Transverse colon (tissue), 4 donors: ENCODE results near the gene PDIK1L. TPM values are rescaled to one million over a fixed set of nuclear protein-coding genes. Genes with fewer than 3 reads are reported as not detected.

ENCODE experiments used
- DNase-seq: peaks from one replicate; pipeline ENCODE4 v3.0.0-alpha.2; 2019
- H3K27ac ChIP-seq, 4 donors: fragments of 200-600 bp; sonication (generic); 2 replicates each; pipeline ENCODE4 v1.5.1; 2016 to 2018; ENCODE audit warnings: inconsistent platforms in 4 of 4
- H3K27me3 ChIP-seq: fragments of 200-600 bp; sonication (generic); 2 replicates; pipeline ENCODE4 v1.5.1; 2017; ENCODE audit warnings: inconsistent platforms
- H3K36me3 ChIP-seq, 4 donors: fragments of 200-600 bp; sonication (generic); 2 replicates each; pipeline ENCODE4 v1.5.1; 2017 to 2019; ENCODE audit warnings: inconsistent platforms in 4 of 4
- H3K4me1 ChIP-seq, 4 donors: fragments of 200-600 bp; sonication (generic); 2 replicates each; pipeline ENCODE4 v1.5.1; 2017 to 2020; ENCODE audit warnings: inconsistent platforms in 4 of 4
- H3K4me3 ChIP-seq, 4 donors: fragments of 200-600 bp; sonication (generic); 1 replicate in 1 of 4; 2 replicates in 3 of 4; pipeline versions ENCODE4 v1.5.1 to v1.6.1; 2017 to 2019; ENCODE audit warnings: inconsistent platforms in 4 of 4
- H3K9me3 ChIP-seq, 2 donors: fragments of 200-600 bp; sonication (generic); 2 replicates each; pipeline ENCODE4 v1.5.1; 2017 to 2019; ENCODE audit warnings: inconsistent platforms in 2 of 2
- EP300 ChIP-seq: sonication (generic); formaldehyde crosslinking; IDR thresholded peaks from one replicate; pipeline ENCODE4 v1.6.1; 2017; ENCODE audit warnings: antibody characterized with exemption, low read depth
- POLR2A ChIP-seq: fragments of 450-650 bp; IDR thresholded peaks from one replicate; pipeline ENCODE4 v1.6.1; 2016; ENCODE audit warnings: antibody characterized with exemption, mild to moderate bottlenecking, moderate library complexity
- POLR2AphosphoS5 ChIP-seq, 3 donors: sonication (generic); formaldehyde crosslinking; IDR thresholded peaks; one replicate each; pipeline ENCODE4 v1.6.1; 2016; ENCODE audit warnings: antibody characterized with exemption in 3 of 3
- WGBS, 2 donors: methylation state at CpG; one replicate each; pipeline ENCODE4 v1.1.5; 2018; ENCODE audit warnings: low coverage in 1 of 2; 5-methylcytosine and 5-hydroxymethylcytosine counted together
- in situ Hi-C, 4 donors: fragments of 200-750 bp; cut with MboI; loops; one replicate each; pipeline versions ENCODE4 v1.15.0 to v1.15.1; 2017; ENCODE audit warnings: low sequenced_read_pairs in 3 of 4, low pct_ligation_motif_present in 1 of 4, low pct_unique_long_range_greater_than_20kb in 1 of 4
- intact Hi-C: fragments of 100-400 bp; cut with DNase I; formaldehyde crosslinking; loops from one replicate; pipeline ENCODE4 v1.15.1; 2023; ENCODE audit warnings: low total_unique reads
- total RNA-seq, 4 donors: library from RNA; depleted of rRNA; stranded (reverse); fragments of >200 nt; gene quantifications; one replicate each; pipeline ENCODE4 v1.1.0, GENCODE V29; 2016
- TF ChIP-seq, protein P1 (sequence below), 5 experiments: fragments of 200-600 bp in 3 of 5; fragments of 450-650 bp in 2 of 5; sonication (generic) in 3 of 5; IDR thresholded peaks; 1 replicate in 2 of 5; 2 replicates in 3 of 5; pipeline ENCODE4 v1.5.1; 2016 to 2017; ENCODE audit warnings: antibody characterized with exemption in 5 of 5, inconsistent platforms in 3 of 5, mild to moderate bottlenecking in 2 of 5, moderate library complexity in 1 of 5

Gene PDIK1L
- total RNA-seq, 4 donors from 2014 or later = 4.0 to 15.6 (median 9.8) TPM

DNA sequence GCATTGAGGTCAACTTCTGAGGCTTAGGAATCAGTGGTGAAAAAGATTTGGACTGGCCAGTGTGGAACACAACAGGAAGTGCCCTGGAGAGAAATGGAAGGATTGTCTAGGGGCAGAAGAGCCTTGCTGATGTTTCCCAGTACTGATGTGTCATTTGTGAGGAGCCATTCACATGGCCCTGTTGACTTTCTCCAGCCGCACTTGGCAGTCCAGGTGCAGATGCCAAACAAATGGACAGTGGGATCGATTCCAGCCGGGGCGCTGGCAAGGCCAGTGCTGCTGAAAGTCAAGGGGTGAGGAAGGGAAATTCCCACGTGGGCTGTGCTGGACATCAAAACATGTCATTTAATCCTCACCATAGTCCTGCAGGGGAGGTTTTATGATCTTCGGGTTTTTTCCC lies 39.3 kb upstream of the PDIK1L start:
- no peaks in the 10 kb centered on the region for H3K9me3 ChIP-seq
- no peak overlapping the region for H3K27ac ChIP-seq
- H3K27me3 ChIP-seq = peaks cover 26% of the 10 kb centered on the region
- TF ChIP-seq, protein P1, sequence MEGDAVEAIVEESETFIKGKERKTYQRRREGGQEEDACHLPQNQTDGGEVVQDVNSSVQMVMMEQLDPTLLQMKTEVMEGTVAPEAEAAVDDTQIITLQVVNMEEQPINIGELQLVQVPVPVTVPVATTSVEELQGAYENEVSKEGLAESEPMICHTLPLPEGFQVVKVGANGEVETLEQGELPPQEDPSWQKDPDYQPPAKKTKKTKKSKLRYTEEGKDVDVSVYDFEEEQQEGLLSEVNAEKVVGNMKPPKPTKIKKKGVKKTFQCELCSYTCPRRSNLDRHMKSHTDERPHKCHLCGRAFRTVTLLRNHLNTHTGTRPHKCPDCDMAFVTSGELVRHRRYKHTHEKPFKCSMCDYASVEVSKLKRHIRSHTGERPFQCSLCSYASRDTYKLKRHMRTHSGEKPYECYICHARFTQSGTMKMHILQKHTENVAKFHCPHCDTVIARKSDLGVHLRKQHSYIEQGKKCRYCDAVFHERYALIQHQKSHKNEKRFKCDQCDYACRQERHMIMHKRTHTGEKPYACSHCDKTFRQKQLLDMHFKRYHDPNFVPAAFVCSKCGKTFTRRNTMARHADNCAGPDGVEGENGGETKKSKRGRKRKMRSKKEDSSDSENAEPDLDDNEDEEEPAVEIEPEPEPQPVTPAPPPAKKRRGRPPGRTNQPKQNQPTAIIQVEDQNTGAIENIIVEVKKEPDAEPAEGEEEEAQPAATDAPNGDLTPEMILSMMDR (IDR thresholded peaks at IDR 0.05) = no peak
- TF ChIP-seq POLR2AphosphoS5 (IDR thresholded peaks at IDR 0.05) (no peak), EP300 (no peak), POLR2A (no peak)
- in situ Hi-C loops = no loop called here
- WGBS, 2 donors = 47% methylated on average over 6 of the region's 6 CpGs; no CpG with 5 or more reads in 1 of the 2 donors
- intact Hi-C loops = no loop called here
- peaks cover 0 to 8% (median 0%) of the 10 kb centered on the region in 4 donors for H3K4me1 ChIP-seq
- no peaks in the 10 kb centered on the region for H3K36me3 ChIP-seq
- no peak overlapping the region for H3K4me3 ChIP-seq
- no peak for DNase-seq

DNA sequence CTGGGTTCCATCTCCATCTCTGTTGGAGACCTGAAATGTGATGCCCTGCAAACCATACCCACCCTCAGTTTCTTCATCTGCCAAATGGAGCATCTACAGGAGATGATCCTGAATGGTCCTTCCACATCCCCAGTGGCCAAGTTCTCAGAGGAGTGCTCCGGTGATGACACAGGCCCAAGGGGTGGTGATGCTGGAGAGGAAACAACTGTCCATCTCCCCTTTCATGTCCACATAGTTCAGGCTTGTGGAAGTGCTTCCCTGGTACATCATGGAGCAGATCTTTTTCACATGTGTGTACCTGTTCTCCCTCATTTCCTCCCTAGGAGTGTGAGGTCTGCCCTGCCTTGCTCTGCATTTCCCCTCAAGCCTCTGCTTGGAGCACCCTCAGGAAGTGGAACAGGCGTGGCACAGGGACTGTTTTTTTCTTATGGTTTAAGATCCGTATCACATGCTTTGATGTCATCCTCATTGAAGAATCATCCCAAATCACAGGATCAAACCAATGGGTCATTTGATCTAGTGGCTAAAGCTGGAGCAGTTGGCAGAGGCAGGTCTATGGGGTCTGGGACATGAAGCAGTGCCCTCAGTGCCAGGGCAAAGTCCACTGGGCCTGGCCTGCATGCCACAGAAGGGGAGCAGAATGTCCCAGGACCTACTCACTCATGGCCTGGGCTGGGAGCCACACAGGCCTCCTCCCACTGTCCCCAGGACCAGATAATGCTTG lies 36.0 kb upstream of the PDIK1L start:
- no peaks in the 10 kb centered on the region for H3K9me3 ChIP-seq
- no peak overlapping the region for H3K27ac ChIP-seq
- no peaks in the 10 kb centered on the region for H3K36me3 ChIP-seq
- intact Hi-C loops = no loop called here
- TF ChIP-seq, protein P1 (IDR thresholded peaks at IDR 0.05) = no peak
- TF ChIP-seq EP300 (no peak), POLR2A (no peak), POLR2AphosphoS5 (IDR thresholded peaks at IDR 0.05) (no peak)
- H3K4me3 ChIP-seq = no peak overlapping the region
- peaks cover 0 to 11% (median 5%) of the 10 kb centered on the region in 4 donors for H3K4me1 ChIP-seq
- DNase-seq = peak; percentile 25
- in situ Hi-C loops = no loop called here
- H3K27me3 ChIP-seq = peaks cover 20% of the 10 kb centered on the region
- 55% methylated on average over 3 of the region's 3 CpGs; no CpG with 5 or more reads in 1 of the 2 donors for WGBS, 2 donors

DNA sequence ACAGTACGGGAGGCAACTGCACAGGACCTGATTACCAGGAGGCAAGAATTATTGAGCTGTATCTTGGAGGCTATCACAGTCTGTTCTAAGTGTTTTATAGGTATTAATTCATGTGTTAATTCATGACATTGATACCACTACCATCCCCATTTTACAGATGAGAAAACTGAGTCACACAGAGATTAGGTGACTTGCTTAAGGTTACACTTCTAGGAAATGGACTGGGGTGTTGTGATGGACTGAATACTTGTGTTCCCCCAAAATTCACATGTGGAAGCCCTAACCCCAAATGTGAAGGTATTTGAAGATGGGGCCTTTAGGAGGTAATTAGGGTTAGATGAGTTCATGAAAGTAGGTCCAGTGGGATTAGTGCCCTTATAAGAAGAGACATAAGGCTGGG lies 34.1 kb upstream of the PDIK1L start:
- Histone ChIP-seq H3K9me3 (no peaks in the 10 kb centered on the region), H3K4me1 (peaks cover 0 to 7% (median 5%) of the 10 kb centered on the region in 4 donors), H3K36me3 (no peaks in the 10 kb centered on the region), H3K27me3 (peaks cover 15% of the 10 kb centered on the region), H3K27ac (no peak overlapping the region), H3K4me3 (no peak overlapping the region)
- TF ChIP-seq POLR2AphosphoS5 (IDR thresholded peaks at IDR 0.05) (no peak), POLR2A (no peak), EP300 (no peak)
- TF ChIP-seq, protein P1 (IDR thresholded peaks at IDR 0.05) = no peak
- intact Hi-C loops (no loop called here), in situ Hi-C loops (no loop called here)
- 95 to 100% methylated on average over 1 of the region's 1 CpG for WGBS, 2 donors
- DNase-seq = no peak

DNA sequence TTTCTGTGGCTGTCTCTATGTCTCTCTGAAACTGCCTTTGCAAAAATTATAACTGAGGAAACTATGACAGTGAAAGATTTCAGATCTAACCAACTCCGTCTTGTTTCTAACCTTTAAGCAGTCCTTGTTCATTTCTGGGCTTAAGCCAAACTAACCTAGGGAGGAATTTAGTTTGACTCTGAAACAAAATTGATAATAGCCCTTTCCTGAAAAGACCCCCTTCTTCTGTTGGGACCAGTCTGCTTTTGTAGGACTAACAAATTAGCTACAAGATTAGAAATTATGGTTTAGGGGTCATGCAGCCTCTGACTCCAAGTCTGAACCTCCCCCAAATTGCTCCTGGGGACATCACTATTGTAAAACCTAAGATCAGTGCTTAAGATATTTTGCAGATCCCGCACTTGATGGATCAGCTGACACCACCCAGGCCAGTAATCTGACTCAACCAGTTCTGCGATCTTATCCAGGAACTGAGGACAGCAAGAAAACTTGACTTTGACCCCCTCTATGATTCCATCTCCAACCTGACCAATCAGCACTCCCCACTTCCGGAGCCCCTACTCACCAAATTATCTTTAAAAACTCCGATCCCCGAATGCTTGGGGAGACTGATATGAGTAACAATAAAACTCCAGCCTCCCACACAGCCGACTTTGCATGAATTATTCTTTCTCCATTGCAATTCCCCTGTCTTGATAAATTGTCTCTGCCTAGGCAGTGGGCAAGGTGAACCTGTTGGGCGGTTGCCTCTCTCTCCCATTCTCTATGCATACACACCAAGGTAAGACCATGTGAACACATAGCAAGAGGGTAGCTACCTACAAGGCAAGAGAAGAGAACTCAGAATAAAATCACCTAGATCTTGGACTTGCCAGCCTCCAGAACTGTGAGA lies 33.1 kb upstream of the PDIK1L start:
- H3K27ac ChIP-seq = no peak overlapping the region
- in situ Hi-C loops (no loop called here), intact Hi-C loops (no loop called here)
- 44 to 47% methylated on average over 6 to 8 of the region's 8 CpGs for WGBS, 2 donors
- TF ChIP-seq, protein P1 (IDR thresholded peaks at IDR 0.05) = no peak
- TF ChIP-seq POLR2A (no peak), POLR2AphosphoS5 (IDR thresholded peaks at IDR 0.05) (no peak)
- peak; percentile 36 for DNase-seq
- H3K36me3 ChIP-seq = no peaks in the 10 kb centered on the region
- H3K9me3 ChIP-seq = no peaks in the 10 kb centered on the region
- H3K27me3 ChIP-seq = peaks cover 8% of the 10 kb centered on the region
- no peak overlapping the region for H3K4me3 ChIP-seq
- peaks cover 0 to 7% (median 4%) of the 10 kb centered on the region in 4 donors for H3K4me1 ChIP-seq
